ENCODE data around the gene ATP2B1.

The ATP2B1 gene

GRCh38 chr12:89621521-89621920, 87.1 kb downstream of the ATP2B1 start:
- H3K4me3 ChIP-seq (ENCODE audit: control insufficient read depth, low read depth, low read length): no peak overlapping the region
- no peak for TF ChIP-seq CTCF (conservative IDR thresholded peaks at IDR 0.05; ENCODE audit: control insufficient read depth, insufficient read depth, low read depth, low read length)
- no peak for DNase-seq (ENCODE audit: low read depth)

- DNase-seq (ENCODE audit: low read depth): no peak
- no peak overlapping the region for H3K4me3 ChIP-seq (ENCODE audit: control insufficient read depth, low read depth, low read length)
- no peak for TF ChIP-seq CTCF (conservative IDR thresholded peaks at IDR 0.05; ENCODE audit: control insufficient read depth, insufficient read depth, low read depth, low read length)
Observed at GRCh38 chr12:89619764-89620163, 88.9 kb downstream of the ATP2B1 start.

- H3K4me3 ChIP-seq (ENCODE audit: control insufficient read depth, low read depth, low read length): no peak overlapping the region
- DNase-seq (ENCODE audit: low read depth): peak; percentile 11
Observed at GRCh38 chr12:89618113-89618862, 90.3 kb downstream of the ATP2B1 start.

GRCh38 chr12:89610366-89610765, 98.3 kb downstream of the ATP2B1 start:
- DNase-seq (ENCODE audit: low read depth): no peak
- H3K4me3 ChIP-seq (ENCODE audit: control insufficient read depth, low read depth, low read length): no peak overlapping the region
- TF ChIP-seq CTCF (conservative IDR thresholded peaks at IDR 0.05; ENCODE audit: control insufficient read depth, insufficient read depth, low read depth, low read length): no peak

More at GRCh38 chr12:89618113-89618862, 90.3 kb downstream of the ATP2B1 start:
- TF ChIP-seq CTCF (conservative IDR thresholded peaks at IDR 0.05; ENCODE audit: control insufficient read depth, insufficient read depth, low read depth, low read length): peak; percentile 7

- no peak for DNase-seq (ENCODE audit: low read depth)
- no peak overlapping the region for H3K4me3 ChIP-seq (ENCODE audit: control insufficient read depth, low read depth, low read length)
- no peak for TF ChIP-seq CTCF (conservative IDR thresholded peaks at IDR 0.05; ENCODE audit: control insufficient read depth, insufficient read depth, low read depth, low read length)
Observed at GRCh38 chr12:89603678-89604077, 105.0 kb downstream of the ATP2B1 start.

- no peak overlapping the region for H3K4me3 ChIP-seq (ENCODE audit: control insufficient read depth, low read depth, low read length)
- no peak for TF ChIP-seq CTCF (conservative IDR thresholded peaks at IDR 0.05; ENCODE audit: control insufficient read depth, insufficient read depth, low read depth, low read length)
- DNase-seq (ENCODE audit: low read depth): no peak
Observed at GRCh38 chr12:89597770-89598169, 110.9 kb downstream of the ATP2B1 start.
